Measurements from ENCODE around the gene OR51G1. TPM values are rescaled to one million over a fixed set of nuclear protein-coding genes. Genes with fewer than 3 reads are reported as not detected.
"Not testable (repeated sequence)": the region's sequence is repeated elsewhere in the genome, so short reads cannot be mapped to it uniquely, and the experiment has no call there.

Gene OR51G1
- total RNA-seq, 1 experiment from 2014 or later: not detected

DNA sequence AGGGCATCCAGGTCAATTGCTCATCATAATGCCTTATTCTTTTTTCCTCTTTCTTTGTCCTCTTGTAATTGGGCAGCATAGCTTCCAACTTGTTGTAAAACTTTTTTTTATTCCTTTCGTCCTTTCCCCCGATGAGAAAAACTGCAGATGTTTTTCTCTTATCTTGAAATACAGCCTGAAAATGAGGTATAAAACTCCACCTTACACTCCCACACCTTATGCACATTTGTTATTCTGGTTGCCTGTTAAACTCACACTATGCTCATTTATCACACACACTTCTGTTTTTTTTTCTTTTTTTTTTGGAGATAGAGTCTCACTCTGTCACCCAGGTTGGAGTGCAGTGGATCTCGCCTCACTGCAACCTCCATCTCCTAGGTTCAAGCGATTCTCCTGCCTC is 33.3 kb upstream of the OR51G1 start:
- no peaks in the 10 kb centered on the region for H3K36me3 ChIP-seq (ENCODE audit: low read depth)
- no peaks in the 10 kb centered on the region for H3K4me1 ChIP-seq (replicated peaks; ENCODE audit: insufficient read depth)
- H3K9me2 ChIP-seq (ENCODE audit: insufficient read depth): no peaks in the 10 kb centered on the region
- DNase-seq: no peak
- TF ChIP-seq, protein P1, sequence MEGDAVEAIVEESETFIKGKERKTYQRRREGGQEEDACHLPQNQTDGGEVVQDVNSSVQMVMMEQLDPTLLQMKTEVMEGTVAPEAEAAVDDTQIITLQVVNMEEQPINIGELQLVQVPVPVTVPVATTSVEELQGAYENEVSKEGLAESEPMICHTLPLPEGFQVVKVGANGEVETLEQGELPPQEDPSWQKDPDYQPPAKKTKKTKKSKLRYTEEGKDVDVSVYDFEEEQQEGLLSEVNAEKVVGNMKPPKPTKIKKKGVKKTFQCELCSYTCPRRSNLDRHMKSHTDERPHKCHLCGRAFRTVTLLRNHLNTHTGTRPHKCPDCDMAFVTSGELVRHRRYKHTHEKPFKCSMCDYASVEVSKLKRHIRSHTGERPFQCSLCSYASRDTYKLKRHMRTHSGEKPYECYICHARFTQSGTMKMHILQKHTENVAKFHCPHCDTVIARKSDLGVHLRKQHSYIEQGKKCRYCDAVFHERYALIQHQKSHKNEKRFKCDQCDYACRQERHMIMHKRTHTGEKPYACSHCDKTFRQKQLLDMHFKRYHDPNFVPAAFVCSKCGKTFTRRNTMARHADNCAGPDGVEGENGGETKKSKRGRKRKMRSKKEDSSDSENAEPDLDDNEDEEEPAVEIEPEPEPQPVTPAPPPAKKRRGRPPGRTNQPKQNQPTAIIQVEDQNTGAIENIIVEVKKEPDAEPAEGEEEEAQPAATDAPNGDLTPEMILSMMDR (conservative IDR thresholded peaks at IDR 0.05): no peak
- TF ChIP-seq EZH2 (IDR thresholded peaks at IDR 0.05; ENCODE audit: low read depth): no peak
- no peaks in the 10 kb centered on the region for H3K79me2 ChIP-seq (ENCODE audit: low read depth)
- ChIA-PET CTCF (no interaction called here), POLR2A (ENCODE audit: unreplicated experiment) (no interaction called here)
- H3F3A ChIP-seq (ENCODE audit: insufficient read depth, low read depth): no peaks in the 10 kb centered on the region
- H3K4me3 ChIP-seq: no peak overlapping the region
- no TSS peak for BruUV-seq (replicated peaks)
- no peak overlapping the region for H3K4me2 ChIP-seq
- no peaks in the 10 kb centered on the region for H3K9me3 ChIP-seq (ENCODE audit: insufficient read depth, low read depth)
- H4K20me1 ChIP-seq (ENCODE audit: insufficient read depth): no peaks in the 10 kb centered on the region
- intact Hi-C loops (cut with micrococcal nuclease; ENCODE audit: unreplicated experiment): no loop called here
- no peak overlapping the region for H3K27ac ChIP-seq
- no peak overlapping the region for H2AFZ ChIP-seq
- no peaks in the 10 kb centered on the region for H3K27me3 ChIP-seq (ENCODE audit: insufficient read depth, low read depth)

DNA sequence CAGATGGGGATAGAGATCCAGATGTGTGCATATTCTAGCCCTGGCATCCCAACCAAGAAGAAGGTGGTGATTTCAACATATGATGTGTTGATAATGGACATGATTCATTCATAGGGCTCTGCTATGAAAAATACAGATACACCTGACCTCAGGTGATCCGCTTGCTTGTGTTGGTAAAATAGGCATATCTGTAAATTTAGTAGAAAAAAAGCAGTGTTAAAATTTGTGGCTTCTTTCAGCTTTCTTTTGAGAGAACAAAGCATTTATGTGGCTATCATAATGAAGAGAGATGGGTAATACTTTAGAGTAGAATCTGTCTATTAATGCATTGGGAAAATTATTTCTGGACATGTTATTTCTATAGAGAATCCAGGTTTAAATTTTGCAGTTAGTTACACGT is 31.5 kb upstream of the OR51G1 start, which contains the start of gene OR51A2:
OR51A2 (minus strand) TSS at position 101 of the 400 bp plus-strand sequence; CDS start at position 101, 0 bp downstream.
- H3F3A ChIP-seq (ENCODE audit: insufficient read depth, low read depth); intact Hi-C loops (cut with micrococcal nuclease; ENCODE audit: unreplicated experiment); H3K36me3 ChIP-seq (ENCODE audit: low read depth); H3K27me3 ChIP-seq (ENCODE audit: insufficient read depth, low read depth); POLR2A ChIA-PET (ENCODE audit: unreplicated experiment); H3K79me2 ChIP-seq (ENCODE audit: low read depth); H3K4me2 ChIP-seq; CTCF ChIA-PET; H3K27ac ChIP-seq; BruUV-seq (replicated peaks); H3K9me2 ChIP-seq (ENCODE audit: insufficient read depth); H3K9me3 ChIP-seq (ENCODE audit: insufficient read depth, low read depth); DNase-seq; H3K4me1 ChIP-seq (replicated peaks; ENCODE audit: insufficient read depth); H3K4me3 ChIP-seq; H2AFZ ChIP-seq; H4K20me1 ChIP-seq (ENCODE audit: insufficient read depth): not testable (repeated sequence)

DNA sequence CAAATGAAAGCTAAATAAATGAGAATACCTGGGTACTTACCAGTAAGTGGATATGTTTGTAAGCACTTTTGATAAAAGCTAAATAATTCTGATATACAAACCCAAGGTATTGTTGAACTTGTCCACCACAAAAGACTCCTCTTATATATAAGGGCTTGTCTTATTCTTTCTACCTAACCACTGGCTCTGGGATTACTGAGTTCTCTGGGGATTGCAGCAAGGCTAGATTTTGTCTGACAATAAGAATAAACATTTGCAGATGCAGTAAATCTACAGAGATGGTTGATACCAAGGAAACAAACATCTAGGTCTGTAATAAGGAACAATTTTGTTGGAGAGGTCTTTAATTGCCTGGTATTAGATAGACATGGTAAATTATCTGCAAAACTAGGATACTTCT is 23.4 kb upstream of the OR51G1 start, which contains the start of gene OR51A4:
OR51A4 (minus strand) TSS at position 101 of the 400 bp plus-strand sequence. CDS start 505 bp downstream, outside the sequence.
- TF ChIP-seq, protein P1 (conservative IDR thresholded peaks at IDR 0.05): no peak
- no peak for TF ChIP-seq EZH2 (IDR thresholded peaks at IDR 0.05; ENCODE audit: low read depth)
- POLR2A ChIA-PET (ENCODE audit: unreplicated experiment): no interaction called here
- no peaks in the 10 kb centered on the region for H3K9me2 ChIP-seq (ENCODE audit: insufficient read depth)
- intact Hi-C loops (cut with micrococcal nuclease; ENCODE audit: unreplicated experiment): no loop called here
- no peaks in the 10 kb centered on the region for H3K4me1 ChIP-seq (replicated peaks; ENCODE audit: insufficient read depth)
- no peaks in the 10 kb centered on the region for H3K79me2 ChIP-seq (ENCODE audit: low read depth)
- no peak within 1 kb of the TSS for H3K4me2 ChIP-seq
- H3K36me3 ChIP-seq (ENCODE audit: low read depth): no peaks in the 10 kb centered on the region
- H3K27ac ChIP-seq: no peak within 1 kb of the TSS
- H3K27me3 ChIP-seq (ENCODE audit: insufficient read depth, low read depth): no peaks in the 10 kb centered on the region
- no peak within 1 kb of the TSS for H2AFZ ChIP-seq
- H3K4me3 ChIP-seq: no peak within 1 kb of the TSS
- no peaks in the 10 kb centered on the region for H3K9me3 ChIP-seq (ENCODE audit: insufficient read depth, low read depth)
- no peak for DNase-seq
- CTCF ChIA-PET: no interaction called here
- H4K20me1 ChIP-seq (ENCODE audit: insufficient read depth): no peaks in the 10 kb centered on the region
- BruUV-seq (replicated peaks): no TSS peak
- H3F3A ChIP-seq (ENCODE audit: insufficient read depth, low read depth): no peaks in the 10 kb centered on the region

DNA sequence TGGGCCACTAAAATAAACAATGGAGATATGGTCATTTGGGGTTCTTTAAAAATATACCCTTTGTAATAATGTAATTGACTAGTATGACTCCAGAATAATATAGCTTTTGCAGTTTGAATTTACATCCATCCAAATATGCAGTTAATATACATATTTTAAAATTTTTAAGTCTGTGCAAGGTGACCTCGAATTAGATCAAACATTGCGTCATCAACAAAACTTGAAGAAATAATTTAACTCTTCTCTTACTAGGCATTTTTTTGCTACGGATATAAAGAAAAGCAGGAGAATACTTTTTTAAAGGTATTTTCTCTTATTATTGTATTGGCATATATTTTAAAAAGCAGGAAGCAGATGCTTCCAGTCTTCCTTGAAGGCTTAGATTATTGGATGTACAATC is 12.6 kb upstream of the OR51G1 start:
- BruUV-seq (replicated peaks): no TSS peak
- Histone ChIP-seq H3K27ac (no peak overlapping the region), H3K4me1 (replicated peaks; ENCODE audit: insufficient read depth) (no peaks in the 10 kb centered on the region), H3K36me3 (ENCODE audit: low read depth) (no peaks in the 10 kb centered on the region), H3F3A (ENCODE audit: insufficient read depth, low read depth) (no peaks in the 10 kb centered on the region), H3K4me3 (no peak overlapping the region), H3K79me2 (ENCODE audit: low read depth) (no peaks in the 10 kb centered on the region), H3K9me3 (ENCODE audit: insufficient read depth, low read depth) (no peaks in the 10 kb centered on the region), H3K27me3 (ENCODE audit: insufficient read depth, low read depth) (no peaks in the 10 kb centered on the region), H2AFZ (no peak overlapping the region), H3K9me2 (ENCODE audit: insufficient read depth) (no peaks in the 10 kb centered on the region), H4K20me1 (ENCODE audit: insufficient read depth) (no peaks in the 10 kb centered on the region), H3K4me2 (no peak overlapping the region)
- TF ChIP-seq, protein P1 (conservative IDR thresholded peaks at IDR 0.05): no peak
- TF ChIP-seq EZH2 (IDR thresholded peaks at IDR 0.05; ENCODE audit: low read depth): no peak
- intact Hi-C loops (cut with micrococcal nuclease; ENCODE audit: unreplicated experiment): no loop called here
- no peak for DNase-seq
- ChIA-PET CTCF (no interaction called here), POLR2A (ENCODE audit: unreplicated experiment) (no interaction called here)

All from PC-9 (cell line).